Breast epithelium (tissue), 3 donors: Measurements from ENCODE around the gene LANCL2.

Experiments used
- POLR2A ChIP-seq: fragments of 450-650 bp; IDR thresholded peaks from one replicate; pipeline ENCODE4 v1.6.1; 2016; ENCODE audit warnings: antibody characterized with exemption, mild to moderate bottlenecking, moderate library complexity
- POLR2AphosphoS5 ChIP-seq, 3 donors: sonication (generic); formaldehyde crosslinking; IDR thresholded peaks; one replicate each; pipeline ENCODE4 v1.6.1; 2017; ENCODE audit warnings: antibody characterized with exemption in 3 of 3
- TF ChIP-seq, protein P1 (sequence below), 3 donors: fragments of 450-650 bp; IDR thresholded peaks; one replicate each; pipeline ENCODE4 v1.5.1; 2016 to 2017; ENCODE audit warnings: antibody characterized with exemption in 3 of 3, mild to moderate bottlenecking in 3 of 3, moderate library complexity in 3 of 3

GRCh38 chr7:55457801-55458200 is 92.7 kb downstream of the LANCL2 start:
- TF ChIP-seq POLR2A (no peak), POLR2AphosphoS5 (IDR thresholded peaks at IDR 0.05) (no peak)
- TF ChIP-seq, protein P1, sequence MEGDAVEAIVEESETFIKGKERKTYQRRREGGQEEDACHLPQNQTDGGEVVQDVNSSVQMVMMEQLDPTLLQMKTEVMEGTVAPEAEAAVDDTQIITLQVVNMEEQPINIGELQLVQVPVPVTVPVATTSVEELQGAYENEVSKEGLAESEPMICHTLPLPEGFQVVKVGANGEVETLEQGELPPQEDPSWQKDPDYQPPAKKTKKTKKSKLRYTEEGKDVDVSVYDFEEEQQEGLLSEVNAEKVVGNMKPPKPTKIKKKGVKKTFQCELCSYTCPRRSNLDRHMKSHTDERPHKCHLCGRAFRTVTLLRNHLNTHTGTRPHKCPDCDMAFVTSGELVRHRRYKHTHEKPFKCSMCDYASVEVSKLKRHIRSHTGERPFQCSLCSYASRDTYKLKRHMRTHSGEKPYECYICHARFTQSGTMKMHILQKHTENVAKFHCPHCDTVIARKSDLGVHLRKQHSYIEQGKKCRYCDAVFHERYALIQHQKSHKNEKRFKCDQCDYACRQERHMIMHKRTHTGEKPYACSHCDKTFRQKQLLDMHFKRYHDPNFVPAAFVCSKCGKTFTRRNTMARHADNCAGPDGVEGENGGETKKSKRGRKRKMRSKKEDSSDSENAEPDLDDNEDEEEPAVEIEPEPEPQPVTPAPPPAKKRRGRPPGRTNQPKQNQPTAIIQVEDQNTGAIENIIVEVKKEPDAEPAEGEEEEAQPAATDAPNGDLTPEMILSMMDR (IDR thresholded peaks at IDR 0.05): no peak
